Suprapubic skin (tissue), 3 donors: ENCODE results near the gene HIVEP3.

Source experiments
- EP300 ChIP-seq: sonication (generic); formaldehyde crosslinking; IDR thresholded peaks from one replicate; pipeline ENCODE4 v1.6.1; 2017; ENCODE audit warnings: antibody characterized with exemption
- POLR2A ChIP-seq, 2 donors: fragments of 450-650 bp; IDR thresholded peaks; one replicate each; pipeline ENCODE4 v1.6.1; 2017; ENCODE audit warnings: antibody characterized with exemption in 2 of 2, mild to moderate bottlenecking in 2 of 2, moderate library complexity in 2 of 2
- TF ChIP-seq, protein P1 (sequence below), 2 donors: fragments of 200-600 bp in 1 of 2; fragments of 450-650 bp in 1 of 2; sonication (generic) in 1 of 2; IDR thresholded peaks; one replicate each; pipeline ENCODE4 v1.5.1; 2016 to 2019; ENCODE audit warnings: antibody characterized with exemption in 2 of 2, mild to moderate bottlenecking in 1 of 2, moderate library complexity in 1 of 2

DNA sequence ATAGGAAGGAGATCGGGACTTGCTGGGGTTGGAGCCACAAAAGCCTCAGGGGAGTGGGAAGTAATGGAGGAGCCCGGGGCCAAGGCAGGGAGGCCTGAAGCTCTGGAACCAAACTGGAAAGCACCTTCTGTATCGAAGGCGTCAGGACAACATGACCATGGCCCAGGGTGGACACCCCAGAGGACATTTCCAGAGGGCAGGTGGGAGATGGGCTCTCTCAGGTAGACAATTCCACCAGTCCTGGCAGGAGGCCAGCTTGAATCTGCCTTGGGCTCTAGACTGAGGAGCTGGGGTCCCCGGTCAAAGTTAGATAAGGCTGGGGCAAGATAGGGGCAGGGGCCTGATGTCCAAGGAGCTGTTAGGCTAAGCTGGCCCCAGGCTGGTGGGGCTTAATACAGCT lies 329.3 kb downstream of the HIVEP3 start:
- TF ChIP-seq, protein P1, sequence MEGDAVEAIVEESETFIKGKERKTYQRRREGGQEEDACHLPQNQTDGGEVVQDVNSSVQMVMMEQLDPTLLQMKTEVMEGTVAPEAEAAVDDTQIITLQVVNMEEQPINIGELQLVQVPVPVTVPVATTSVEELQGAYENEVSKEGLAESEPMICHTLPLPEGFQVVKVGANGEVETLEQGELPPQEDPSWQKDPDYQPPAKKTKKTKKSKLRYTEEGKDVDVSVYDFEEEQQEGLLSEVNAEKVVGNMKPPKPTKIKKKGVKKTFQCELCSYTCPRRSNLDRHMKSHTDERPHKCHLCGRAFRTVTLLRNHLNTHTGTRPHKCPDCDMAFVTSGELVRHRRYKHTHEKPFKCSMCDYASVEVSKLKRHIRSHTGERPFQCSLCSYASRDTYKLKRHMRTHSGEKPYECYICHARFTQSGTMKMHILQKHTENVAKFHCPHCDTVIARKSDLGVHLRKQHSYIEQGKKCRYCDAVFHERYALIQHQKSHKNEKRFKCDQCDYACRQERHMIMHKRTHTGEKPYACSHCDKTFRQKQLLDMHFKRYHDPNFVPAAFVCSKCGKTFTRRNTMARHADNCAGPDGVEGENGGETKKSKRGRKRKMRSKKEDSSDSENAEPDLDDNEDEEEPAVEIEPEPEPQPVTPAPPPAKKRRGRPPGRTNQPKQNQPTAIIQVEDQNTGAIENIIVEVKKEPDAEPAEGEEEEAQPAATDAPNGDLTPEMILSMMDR (IDR thresholded peaks at IDR 0.05), result no peak
- TF ChIP-seq EP300, result no peak
- TF ChIP-seq POLR2A (IDR thresholded peaks at IDR 0.05), result no peak
